Chondrocyte (in vitro differentiated cells): Measurements from ENCODE around the gene VRK2. TPM values are rescaled to one million over a fixed set of nuclear protein-coding genes. Genes with fewer than 3 reads are reported as not detected.
"Not testable (repeated sequence)": the region's sequence is repeated elsewhere in the genome, so short reads cannot be mapped to it uniquely, and the experiment has no call there.

Experiments used
- DNase-seq: peaks from one replicate; pipeline ENCODE4 v3.0.0; 2021; ENCODE audit warnings: mixed read lengths, low spot score
- H3K27ac Mint-ChIP-seq: one replicate; pipeline ENCODE4 v1.8.0; 2021; ENCODE audit warnings: mild to moderate bottlenecking, moderate library complexity, mixed read lengths; ENCODE audit not compliant: unreplicated experiment
- H3K27me3 Mint-ChIP-seq: 2 replicates; pipeline ENCODE4 v1.8.0; 2021; ENCODE audit warnings: low read depth, mixed read lengths
- H3K36me3 Mint-ChIP-seq: 2 replicates; pipeline ENCODE4 v1.8.0; 2021; ENCODE audit warnings: low read depth, mixed read lengths
- H3K4me1 Mint-ChIP-seq: 2 replicates; pipeline ENCODE4 v1.8.0; 2021; ENCODE audit warnings: low read depth, mild to moderate bottlenecking, mixed read lengths
- H3K4me3 Mint-ChIP-seq: one replicate; pipeline ENCODE4 v1.8.0; 2021; ENCODE audit warnings: mild to moderate bottlenecking, moderate library complexity, mixed read lengths; ENCODE audit not compliant: unreplicated experiment
- H3K9me3 Mint-ChIP-seq: 2 replicates; pipeline ENCODE4 v1.8.0; 2021; ENCODE audit warnings: low read depth, mixed read lengths
- total RNA-seq: library from RNA; stranded (reverse); gene quantifications from 3 replicates; pipeline ENCODE4 v1.2.1, GENCODE V29; 2021
- TF ChIP-seq, protein P1 (sequence below): fragments of 200-600 bp; sonication (generic); IDR thresholded peaks from 2 replicates; pipeline ENCODE4 v1.5.0; 2021; ENCODE audit warnings: antibody characterized with exemption, mild to moderate bottlenecking, moderate library complexity

VRK2 gene
- total RNA-seq, 1 donor from 2014 or later: 19.3 TPM

DNA sequence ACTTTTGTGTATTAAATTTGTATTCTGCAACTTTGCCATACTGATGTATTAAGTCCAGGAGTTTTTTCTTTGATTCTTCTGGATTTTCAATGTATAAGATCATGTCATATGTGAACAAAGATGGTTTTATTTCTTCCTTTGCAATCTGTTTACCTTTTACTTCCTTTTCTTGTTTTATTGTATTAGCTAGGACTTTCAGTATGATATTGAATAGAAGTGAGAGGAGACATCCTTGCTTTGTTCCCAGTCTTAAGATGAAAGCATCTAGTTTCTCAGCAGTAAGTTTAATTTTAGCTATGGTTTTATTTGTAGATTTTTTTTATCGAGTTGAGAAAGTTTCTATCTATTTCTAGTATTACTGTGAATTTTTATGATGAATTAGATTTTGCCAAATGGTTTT, 25.5 kb downstream of the VRK2 start:
- no peak overlapping the region for H3K4me3 Mint-ChIP-seq
- H3K9me3 Mint-ChIP-seq: peaks cover 11% of the 10 kb centered on the region
- TF ChIP-seq, protein P1, sequence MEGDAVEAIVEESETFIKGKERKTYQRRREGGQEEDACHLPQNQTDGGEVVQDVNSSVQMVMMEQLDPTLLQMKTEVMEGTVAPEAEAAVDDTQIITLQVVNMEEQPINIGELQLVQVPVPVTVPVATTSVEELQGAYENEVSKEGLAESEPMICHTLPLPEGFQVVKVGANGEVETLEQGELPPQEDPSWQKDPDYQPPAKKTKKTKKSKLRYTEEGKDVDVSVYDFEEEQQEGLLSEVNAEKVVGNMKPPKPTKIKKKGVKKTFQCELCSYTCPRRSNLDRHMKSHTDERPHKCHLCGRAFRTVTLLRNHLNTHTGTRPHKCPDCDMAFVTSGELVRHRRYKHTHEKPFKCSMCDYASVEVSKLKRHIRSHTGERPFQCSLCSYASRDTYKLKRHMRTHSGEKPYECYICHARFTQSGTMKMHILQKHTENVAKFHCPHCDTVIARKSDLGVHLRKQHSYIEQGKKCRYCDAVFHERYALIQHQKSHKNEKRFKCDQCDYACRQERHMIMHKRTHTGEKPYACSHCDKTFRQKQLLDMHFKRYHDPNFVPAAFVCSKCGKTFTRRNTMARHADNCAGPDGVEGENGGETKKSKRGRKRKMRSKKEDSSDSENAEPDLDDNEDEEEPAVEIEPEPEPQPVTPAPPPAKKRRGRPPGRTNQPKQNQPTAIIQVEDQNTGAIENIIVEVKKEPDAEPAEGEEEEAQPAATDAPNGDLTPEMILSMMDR: no peak
- no peaks in the 10 kb centered on the region for H3K4me1 Mint-ChIP-seq
- no peak overlapping the region for H3K27ac Mint-ChIP-seq
- no peaks in the 10 kb centered on the region for H3K27me3 Mint-ChIP-seq
- no peak for DNase-seq
- H3K36me3 Mint-ChIP-seq: peaks cover 17% of the 10 kb centered on the region

DNA sequence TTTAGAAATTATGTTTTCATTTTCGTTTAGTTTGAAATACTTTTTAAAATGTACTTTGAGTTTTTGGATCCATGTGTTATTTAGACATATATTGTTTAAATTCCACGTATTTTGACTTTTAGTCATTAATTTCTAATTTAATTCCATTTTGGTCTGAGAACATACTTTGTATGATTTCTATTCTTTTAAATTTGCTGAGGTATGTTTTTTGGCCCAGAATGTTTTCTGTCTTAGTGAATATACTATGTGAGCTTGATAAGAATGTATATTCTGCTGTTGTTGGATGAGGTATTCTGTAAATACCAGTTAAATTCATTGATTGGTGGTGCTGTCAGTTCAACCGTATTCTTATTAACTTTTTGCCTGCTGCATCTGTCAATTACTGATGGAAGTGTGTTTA, 26.4 kb downstream of the VRK2 start:
- no peaks in the 10 kb centered on the region for H3K4me1 Mint-ChIP-seq
- H3K9me3 Mint-ChIP-seq: peaks cover 15% of the 10 kb centered on the region
- no peaks in the 10 kb centered on the region for H3K27me3 Mint-ChIP-seq
- H3K27ac Mint-ChIP-seq: no peak overlapping the region
- H3K4me3 Mint-ChIP-seq: no peak overlapping the region
- H3K36me3 Mint-ChIP-seq: peaks cover 17% of the 10 kb centered on the region
- DNase-seq: no peak
- TF ChIP-seq, protein P1: no peak

DNA sequence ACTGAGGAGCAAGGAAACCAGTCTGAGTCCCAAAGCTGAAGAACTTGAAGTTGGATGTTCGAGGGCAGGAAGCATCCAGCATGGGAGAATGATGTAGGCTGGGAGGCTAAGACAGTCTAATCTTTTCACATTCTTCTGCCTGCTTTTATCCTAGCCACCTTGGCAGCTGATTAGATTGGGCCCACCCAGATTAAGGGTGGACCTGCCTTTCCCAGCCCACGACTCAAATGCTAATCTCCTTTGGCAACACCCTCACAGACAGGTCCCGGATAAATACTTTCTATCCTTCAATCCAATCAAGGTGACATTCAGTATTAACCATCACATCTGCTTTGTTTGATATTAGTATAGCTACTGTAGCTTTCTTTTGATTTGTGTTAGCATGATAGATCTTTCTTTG, 27.1 kb downstream of the VRK2 start:
- no peak for DNase-seq
- peaks cover 11% of the 10 kb centered on the region for H3K36me3 Mint-ChIP-seq
- H3K27ac Mint-ChIP-seq: no peak overlapping the region
- no peaks in the 10 kb centered on the region for H3K4me1 Mint-ChIP-seq
- no peaks in the 10 kb centered on the region for H3K27me3 Mint-ChIP-seq
- H3K9me3 Mint-ChIP-seq: peaks cover 11% of the 10 kb centered on the region
- no peak overlapping the region for H3K4me3 Mint-ChIP-seq
- TF ChIP-seq, protein P1: no peak

DNA sequence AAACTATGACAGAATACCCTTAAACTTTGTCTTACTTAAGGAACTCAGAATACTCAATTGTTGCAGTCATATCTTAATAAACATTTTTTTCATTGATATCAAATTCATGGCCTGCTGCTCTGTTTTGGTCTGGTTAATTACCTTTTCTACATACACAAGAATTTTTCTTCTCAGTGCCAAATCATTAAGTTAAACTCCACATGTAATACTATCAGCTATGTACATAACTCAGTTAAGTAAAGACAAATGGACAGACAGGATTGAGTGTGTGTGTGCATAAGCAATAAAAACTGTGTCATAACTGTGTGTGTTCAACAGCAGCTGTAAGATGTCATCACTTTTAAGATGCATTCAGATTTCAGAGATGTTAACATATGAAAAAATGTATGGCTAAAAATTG, 34.4 kb downstream of the VRK2 start:
- peaks cover 4% of the 10 kb centered on the region for H3K9me3 Mint-ChIP-seq
- H3K27ac Mint-ChIP-seq: no peak overlapping the region
- no peaks in the 10 kb centered on the region for H3K36me3 Mint-ChIP-seq
- H3K27me3 Mint-ChIP-seq: no peaks in the 10 kb centered on the region
- no peak overlapping the region for H3K4me3 Mint-ChIP-seq
- TF ChIP-seq, protein P1: no peak
- no peak for DNase-seq
- H3K4me1 Mint-ChIP-seq: peaks cover 4% of the 10 kb centered on the region

DNA sequence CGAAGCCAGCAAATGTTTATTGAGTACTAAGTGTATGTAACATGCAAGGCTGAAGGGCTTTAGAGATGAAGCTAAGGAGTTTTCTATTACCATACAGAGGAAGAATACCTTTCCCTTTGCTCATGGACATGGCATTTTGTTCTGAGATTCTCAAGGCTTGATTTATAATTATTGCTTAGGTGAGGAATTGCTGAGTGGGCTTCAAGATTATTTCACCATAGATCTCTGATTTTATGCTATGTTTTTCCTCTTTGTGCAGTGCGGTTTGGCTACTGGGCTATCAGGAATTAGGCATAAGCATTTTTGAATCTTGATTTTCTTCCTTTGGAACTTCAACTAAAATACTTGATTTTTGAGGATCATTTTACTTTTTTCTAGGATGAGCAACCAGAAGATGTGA, 42.5 kb downstream of the VRK2 start:
- DNase-seq: no peak
- no peak overlapping the region for H3K4me3 Mint-ChIP-seq
- H3K27ac Mint-ChIP-seq: no peak overlapping the region
- peaks cover 20% of the 10 kb centered on the region for H3K36me3 Mint-ChIP-seq
- H3K9me3 Mint-ChIP-seq: no peaks in the 10 kb centered on the region
- H3K4me1 Mint-ChIP-seq: no peaks in the 10 kb centered on the region
- no peaks in the 10 kb centered on the region for H3K27me3 Mint-ChIP-seq
- TF ChIP-seq, protein P1: no peak

DNA sequence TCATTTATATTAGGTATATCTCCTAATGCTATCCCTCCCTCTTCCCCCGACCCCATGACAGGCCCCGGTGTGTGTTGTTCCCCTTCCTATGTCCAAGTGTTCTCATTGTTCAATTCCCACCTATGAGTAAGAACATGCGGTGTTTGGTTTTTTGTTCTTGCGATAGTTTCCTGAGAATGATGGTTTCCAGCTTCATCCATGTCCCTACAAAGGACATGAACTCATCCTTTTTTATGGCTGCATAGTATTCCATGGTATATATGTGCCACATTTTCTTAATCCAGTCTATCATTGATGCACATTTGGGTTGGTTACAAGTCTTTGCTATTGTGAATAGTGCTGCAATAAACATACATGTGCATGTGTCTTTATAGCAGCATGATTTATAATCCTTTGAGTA, 46.2 kb downstream of the VRK2 start:
- H3K9me3 Mint-ChIP-seq, H3K4me1 Mint-ChIP-seq, H3K27ac Mint-ChIP-seq, H3K4me3 Mint-ChIP-seq, DNase-seq, H3K27me3 Mint-ChIP-seq: not testable (repeated sequence)
- peaks cover 22% of the 10 kb centered on the region for H3K36me3 Mint-ChIP-seq
